ENCODE results near the gene PRKG1.

PRKG1 gene

GRCh38 chr10:51935341-51935740 is 861.1 kb downstream of the PRKG1 start:
- H3K36me3 ChIP-seq = no peaks in the 10 kb centered on the region
- H3K27me3 ChIP-seq (ENCODE audit: insufficient read depth, low read depth, severe bottlenecking) = no peaks in the 10 kb centered on the region
- no peak overlapping the region for H3K4me3 ChIP-seq (ENCODE audit: low read depth, low read length)
- no peak for DNase-seq
- TF ChIP-seq CTCF (IDR thresholded peaks at IDR 0.05; ENCODE audit: low read depth, low read length) = no peak
- no peak overlapping the region for H3K27ac ChIP-seq
- no peaks in the 10 kb centered on the region for H3K9me3 ChIP-seq (ENCODE audit: severe bottlenecking)

- TF ChIP-seq CTCF (IDR thresholded peaks at IDR 0.05; ENCODE audit: low read depth, low read length) = no peak
- DNase-seq = no peak
- no peak overlapping the region for H3K4me3 ChIP-seq (ENCODE audit: low read depth, low read length)
- no peak overlapping the region for H3K27ac ChIP-seq
- H3K27me3 ChIP-seq (ENCODE audit: insufficient read depth, low read depth, severe bottlenecking) = no peaks in the 10 kb centered on the region
- no peaks in the 10 kb centered on the region for H3K9me3 ChIP-seq (ENCODE audit: severe bottlenecking)
- no peaks in the 10 kb centered on the region for H3K36me3 ChIP-seq
These were observed 863.2 kb downstream of the PRKG1 start for GRCh38 chr10:51937308-51938140.

GRCh38 chr10:51950371-51950995 is 876.2 kb downstream of the PRKG1 start:
- TF ChIP-seq CTCF (IDR thresholded peaks at IDR 0.05; ENCODE audit: low read depth, low read length) = no peak
- Histone ChIP-seq H3K27me3 (ENCODE audit: insufficient read depth, low read depth, severe bottlenecking) (no peaks in the 10 kb centered on the region), H3K27ac (no peak overlapping the region), H3K9me3 (ENCODE audit: severe bottlenecking) (no peaks in the 10 kb centered on the region), H3K4me3 (ENCODE audit: low read depth, low read length) (no peak overlapping the region), H3K36me3 (no peaks in the 10 kb centered on the region)
- no peak for DNase-seq

GRCh38 chr10:51950996-51951555 is 876.8 kb downstream of the PRKG1 start:
- no peaks in the 10 kb centered on the region for H3K36me3 ChIP-seq
- H3K27me3 ChIP-seq (ENCODE audit: insufficient read depth, low read depth, severe bottlenecking) = no peaks in the 10 kb centered on the region
- H3K4me3 ChIP-seq (ENCODE audit: low read depth, low read length) = no peak overlapping the region
- H3K9me3 ChIP-seq (ENCODE audit: severe bottlenecking) = no peaks in the 10 kb centered on the region
- TF ChIP-seq CTCF (IDR thresholded peaks at IDR 0.05; ENCODE audit: low read depth, low read length) = no peak
- no peak overlapping the region for H3K27ac ChIP-seq
- DNase-seq = no peak

GRCh38 chr10:51951601-51952000 is 877.3 kb downstream of the PRKG1 start:
- Histone ChIP-seq H3K27ac (no peak overlapping the region), H3K27me3 (ENCODE audit: insufficient read depth, low read depth, severe bottlenecking) (no peaks in the 10 kb centered on the region), H3K4me3 (ENCODE audit: low read depth, low read length) (no peak overlapping the region), H3K36me3 (no peaks in the 10 kb centered on the region), H3K9me3 (ENCODE audit: severe bottlenecking) (no peaks in the 10 kb centered on the region)
- no peak for DNase-seq
- no peak for TF ChIP-seq CTCF (IDR thresholded peaks at IDR 0.05; ENCODE audit: low read depth, low read length)

All from WERI-Rb-1 (cell line).